Measurements from ENCODE around the gene ANAPC15.

DNA sequence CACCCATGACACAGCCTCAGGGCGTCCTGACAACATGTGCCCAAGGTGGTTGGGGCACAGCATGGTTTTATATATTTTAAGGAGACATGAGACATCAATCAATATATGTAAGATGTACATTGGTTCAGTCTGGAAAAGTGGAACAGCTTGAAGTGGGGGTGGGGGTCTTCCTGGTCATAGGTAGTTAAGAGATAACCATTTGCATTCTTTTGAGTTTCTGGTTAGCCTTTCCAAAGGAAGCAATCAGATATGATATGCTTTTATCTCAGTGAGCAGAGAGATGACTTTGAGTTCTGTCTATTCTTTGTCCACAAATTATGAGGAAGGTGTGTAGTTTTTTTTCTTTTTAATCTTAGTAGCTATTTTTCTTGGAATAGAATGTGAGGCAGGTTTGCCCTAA is 10.1 kb upstream of the ANAPC15 start:
- no peak for TF ChIP-seq FOXJ3 (CRISPR knock-in tag; IDR thresholded peaks at IDR 0.05)
- TF ChIP-seq POLR2G (IDR thresholded peaks at IDR 0.05; ENCODE audit: low read depth, low read length): no peak
- TF ChIP-seq OTX1 (CRISPR knock-in tag; IDR thresholded peaks at IDR 0.05): no peak
- TF ChIP-seq, protein P1, sequence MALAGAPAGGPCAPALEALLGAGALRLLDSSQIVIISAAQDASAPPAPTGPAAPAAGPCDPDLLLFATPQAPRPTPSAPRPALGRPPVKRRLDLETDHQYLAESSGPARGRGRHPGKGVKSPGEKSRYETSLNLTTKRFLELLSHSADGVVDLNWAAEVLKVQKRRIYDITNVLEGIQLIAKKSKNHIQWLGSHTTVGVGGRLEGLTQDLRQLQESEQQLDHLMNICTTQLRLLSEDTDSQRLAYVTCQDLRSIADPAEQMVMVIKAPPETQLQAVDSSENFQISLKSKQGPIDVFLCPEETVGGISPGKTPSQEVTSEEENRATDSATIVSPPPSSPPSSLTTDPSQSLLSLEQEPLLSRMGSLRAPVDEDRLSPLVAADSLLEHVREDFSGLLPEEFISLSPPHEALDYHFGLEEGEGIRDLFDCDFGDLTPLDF (CRISPR knock-in tag; IDR thresholded peaks at IDR 0.05): no peak
- TF ChIP-seq, protein P2, sequence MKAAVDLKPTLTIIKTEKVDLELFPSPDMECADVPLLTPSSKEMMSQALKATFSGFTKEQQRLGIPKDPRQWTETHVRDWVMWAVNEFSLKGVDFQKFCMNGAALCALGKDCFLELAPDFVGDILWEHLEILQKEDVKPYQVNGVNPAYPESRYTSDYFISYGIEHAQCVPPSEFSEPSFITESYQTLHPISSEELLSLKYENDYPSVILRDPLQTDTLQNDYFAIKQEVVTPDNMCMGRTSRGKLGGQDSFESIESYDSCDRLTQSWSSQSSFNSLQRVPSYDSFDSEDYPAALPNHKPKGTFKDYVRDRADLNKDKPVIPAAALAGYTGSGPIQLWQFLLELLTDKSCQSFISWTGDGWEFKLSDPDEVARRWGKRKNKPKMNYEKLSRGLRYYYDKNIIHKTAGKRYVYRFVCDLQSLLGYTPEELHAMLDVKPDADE (conservative IDR thresholded peaks at IDR 0.05; ENCODE audit: control insufficient read depth, low read depth, low read length): no peak
- no peak for TF ChIP-seq NRF1 (conservative IDR thresholded peaks at IDR 0.05 in 1 of 2, IDR thresholded peaks at IDR 0.05 in 1 of 2)
- TF ChIP-seq, protein P3, sequence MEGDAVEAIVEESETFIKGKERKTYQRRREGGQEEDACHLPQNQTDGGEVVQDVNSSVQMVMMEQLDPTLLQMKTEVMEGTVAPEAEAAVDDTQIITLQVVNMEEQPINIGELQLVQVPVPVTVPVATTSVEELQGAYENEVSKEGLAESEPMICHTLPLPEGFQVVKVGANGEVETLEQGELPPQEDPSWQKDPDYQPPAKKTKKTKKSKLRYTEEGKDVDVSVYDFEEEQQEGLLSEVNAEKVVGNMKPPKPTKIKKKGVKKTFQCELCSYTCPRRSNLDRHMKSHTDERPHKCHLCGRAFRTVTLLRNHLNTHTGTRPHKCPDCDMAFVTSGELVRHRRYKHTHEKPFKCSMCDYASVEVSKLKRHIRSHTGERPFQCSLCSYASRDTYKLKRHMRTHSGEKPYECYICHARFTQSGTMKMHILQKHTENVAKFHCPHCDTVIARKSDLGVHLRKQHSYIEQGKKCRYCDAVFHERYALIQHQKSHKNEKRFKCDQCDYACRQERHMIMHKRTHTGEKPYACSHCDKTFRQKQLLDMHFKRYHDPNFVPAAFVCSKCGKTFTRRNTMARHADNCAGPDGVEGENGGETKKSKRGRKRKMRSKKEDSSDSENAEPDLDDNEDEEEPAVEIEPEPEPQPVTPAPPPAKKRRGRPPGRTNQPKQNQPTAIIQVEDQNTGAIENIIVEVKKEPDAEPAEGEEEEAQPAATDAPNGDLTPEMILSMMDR (IDR thresholded peaks at IDR 0.05 in 2 of 3, conservative IDR thresholded peaks at IDR 0.05 in 1 of 3; ENCODE audit: insufficient read depth in 2 of 3, low read depth in 1 of 3, low read length in 3 of 3): no peak
- no peak for TF ChIP-seq ZNF324 (CRISPR knock-in tag; IDR thresholded peaks at IDR 0.05)
